HG03432 (cell line): Measurements from ENCODE around the gene ANKMY2.
"Not testable (repeated sequence)": the region's sequence is repeated elsewhere in the genome, so short reads cannot be mapped to it uniquely, and the experiment has no call there.

Source experiments
- ATAC-seq: cut with Tn5 transposase; IDR thresholded peaks from one replicate; pipeline ENCODE4 v1.9.1; 2021; ENCODE audit warnings: mild to moderate bottlenecking, moderate library complexity; ENCODE audit not compliant: unreplicated experiment

ANKMY2 gene

GRCh38 chr7:16645593-16646471 lies at the start of gene ANKMY2, which contains the start of gene BZW2:
TSS of gene ANKMY2 (minus strand) at chr7:16645754. CDS start at chr7:16645573, 181 bp downstream.
TSS of gene BZW2 (plus strand) at chr7:16646181. CDS start at chr7:16665444, 19,263 bp downstream.
- ATAC-seq: peak; percentile 98

GRCh38 chr7:16694806-16695205 lies 49.3 kb upstream of the ANKMY2 start:
- no peak for ATAC-seq

- no peak for ATAC-seq
These were observed 48.2 kb upstream of the ANKMY2 start for GRCh38 chr7:16693601-16694318.

GRCh38 chr7:16691241-16691640 lies 45.7 kb upstream of the ANKMY2 start:
- ATAC-seq: no peak

- ATAC-seq: no peak
These were observed 42.7 kb upstream of the ANKMY2 start for GRCh38 chr7:16688249-16688648.

GRCh38 chr7:16685535-16685934 lies 40.0 kb upstream of the ANKMY2 start:
- no peak for ATAC-seq

GRCh38 chr7:16684935-16685334 lies 39.4 kb upstream of the ANKMY2 start:
- no peak for ATAC-seq

- not testable (repeated sequence) for ATAC-seq
These were observed 33.4 kb upstream of the ANKMY2 start for GRCh38 chr7:16678645-16679566.

- no peak for ATAC-seq
These were observed 32.5 kb upstream of the ANKMY2 start for GRCh38 chr7:16677978-16678494.

GRCh38 chr7:16675277-16675676 lies 29.7 kb upstream of the ANKMY2 start:
- ATAC-seq: no peak

GRCh38 chr7:16671811-16672210 lies 26.3 kb upstream of the ANKMY2 start:
- ATAC-seq: no peak

GRCh38 chr7:16670731-16671344 lies 25.3 kb upstream of the ANKMY2 start:
- ATAC-seq: no peak

- ATAC-seq: no peak
These were observed 24.5 kb upstream of the ANKMY2 start for GRCh38 chr7:16670021-16670420.

GRCh38 chr7:16669581-16669980 lies 24.0 kb upstream of the ANKMY2 start:
- no peak for ATAC-seq

GRCh38 chr7:16668978-16669377 lies 23.4 kb upstream of the ANKMY2 start:
- no peak for ATAC-seq

- ATAC-seq: no peak
These were observed 22.7 kb upstream of the ANKMY2 start for GRCh38 chr7:16668049-16668858.

GRCh38 chr7:16667355-16667754 lies 21.8 kb upstream of the ANKMY2 start:
- no peak for ATAC-seq

GRCh38 chr7:16661924-16662323 lies 16.4 kb upstream of the ANKMY2 start:
- ATAC-seq: no peak

- no peak for ATAC-seq
These were observed 15.3 kb upstream of the ANKMY2 start for GRCh38 chr7:16660702-16661464.
